HG02678 (cell line): ENCODE results near the gene DZANK1.
"Not testable (repeated sequence)": the region's sequence is repeated elsewhere in the genome, so short reads cannot be mapped to it uniquely, and the experiment has no call there.

ENCODE experiments used
- ATAC-seq: cut with Tn5 transposase; IDR thresholded peaks from one replicate; pipeline ENCODE4 v1.9.1; 2021; ENCODE audit warnings: mild to moderate bottlenecking, moderate library complexity; ENCODE audit not compliant: unreplicated experiment

Gene DZANK1

DNA sequence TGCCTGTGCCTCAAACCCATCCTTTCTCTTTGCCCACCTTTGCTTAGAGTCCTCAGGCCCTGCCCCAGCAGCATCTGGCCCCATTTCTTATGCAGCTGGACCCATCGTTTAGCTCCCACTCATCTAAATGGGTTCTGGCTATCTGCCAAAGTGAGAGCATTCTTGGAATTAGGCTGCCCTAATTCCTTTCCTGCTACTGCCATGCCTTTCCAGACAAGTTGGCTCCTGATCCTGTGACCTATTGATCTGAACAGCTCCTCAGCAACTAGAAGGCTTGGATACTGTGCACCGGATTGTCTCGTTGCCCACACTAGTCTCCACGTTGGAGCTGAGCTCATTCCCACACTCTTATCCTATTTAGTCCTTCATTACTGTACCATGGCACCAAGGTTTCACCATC is 22.9 kb downstream of the DZANK1 start:
- no peak for ATAC-seq

- no peak for ATAC-seq
Observed at GRCh38 chr20:18440403-18440802, 26.4 kb downstream of the DZANK1 start.

DNA sequence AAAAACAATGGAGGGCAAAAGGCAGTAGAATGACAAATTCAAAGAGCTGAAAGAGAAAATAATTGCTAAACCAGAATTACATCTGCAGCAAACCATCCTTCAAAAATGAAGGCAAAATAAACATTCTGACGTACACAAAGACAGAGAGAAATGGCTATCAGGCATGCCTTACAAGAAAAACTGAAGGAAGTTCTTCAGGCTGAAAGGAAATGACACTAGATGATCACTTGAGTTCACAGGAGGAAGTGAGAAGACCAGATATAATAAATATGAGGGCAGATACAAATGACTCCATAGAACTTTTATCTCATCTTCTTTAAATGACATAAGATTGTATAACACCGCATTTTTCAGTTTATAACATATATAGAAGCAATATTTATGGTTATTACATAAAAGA is 30.0 kb downstream of the DZANK1 start:
- ATAC-seq: no peak

GRCh38 chr20:18431206-18431605 is 35.6 kb downstream of the DZANK1 start:
- ATAC-seq: no peak

GRCh38 chr20:18430172-18430826 is 36.5 kb downstream of the DZANK1 start:
- no peak for ATAC-seq

DNA sequence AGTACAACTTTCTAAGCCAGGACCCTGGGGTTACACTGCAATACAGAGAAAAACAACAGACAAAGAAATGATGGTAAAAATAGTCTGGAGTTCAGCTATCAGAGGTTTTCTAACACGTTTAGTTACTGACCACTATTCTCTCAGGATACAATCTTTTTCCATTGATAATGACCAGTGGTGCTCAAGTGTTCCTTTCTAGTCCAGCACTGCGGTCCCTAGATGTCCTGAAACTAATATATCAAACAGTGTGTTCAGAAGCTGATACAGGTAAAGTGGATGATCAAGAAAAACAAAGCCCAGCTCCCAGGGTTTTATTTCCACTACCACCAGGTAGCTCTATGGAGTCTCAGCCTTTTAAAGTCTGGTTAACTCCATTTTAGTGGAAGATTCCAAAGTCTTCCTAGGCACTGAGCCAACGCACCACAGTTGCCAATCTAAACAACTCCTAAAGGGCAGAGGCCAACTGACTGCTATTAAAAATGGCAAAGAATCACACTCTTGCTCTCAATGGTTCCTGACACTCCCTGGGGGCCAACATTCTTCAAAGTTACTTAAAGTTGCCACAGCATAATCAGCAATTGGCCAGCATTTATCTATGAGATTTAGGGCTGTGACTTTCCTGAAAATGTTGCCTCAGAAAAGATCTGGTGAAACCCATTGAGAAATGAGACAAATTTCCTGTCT is 38.2 kb downstream of the DZANK1 start:
- ATAC-seq: no peak

DNA sequence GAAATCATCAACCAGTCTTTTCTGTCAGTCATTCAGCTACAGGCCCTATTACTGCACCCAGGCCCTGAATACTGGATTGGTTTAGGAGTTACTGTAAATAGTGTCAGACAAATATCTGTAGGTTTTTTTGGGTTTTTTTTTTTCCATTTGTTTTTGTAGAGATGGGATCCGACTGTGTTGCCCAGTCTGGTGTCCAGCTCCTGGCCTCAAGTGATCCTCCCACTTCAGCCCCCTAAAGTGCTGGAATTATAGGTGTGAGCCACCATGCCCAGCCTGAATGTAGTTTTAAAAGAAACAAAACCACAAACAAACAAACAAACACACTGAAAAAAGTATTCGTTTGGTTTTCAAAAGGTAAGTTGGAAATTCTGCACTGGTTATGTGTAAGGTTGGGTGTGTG is 39.6 kb downstream of the DZANK1 start:
- no peak for ATAC-seq

- no peak for ATAC-seq
Observed at GRCh38 chr20:18421608-18422007, 45.2 kb downstream of the DZANK1 start.

DNA sequence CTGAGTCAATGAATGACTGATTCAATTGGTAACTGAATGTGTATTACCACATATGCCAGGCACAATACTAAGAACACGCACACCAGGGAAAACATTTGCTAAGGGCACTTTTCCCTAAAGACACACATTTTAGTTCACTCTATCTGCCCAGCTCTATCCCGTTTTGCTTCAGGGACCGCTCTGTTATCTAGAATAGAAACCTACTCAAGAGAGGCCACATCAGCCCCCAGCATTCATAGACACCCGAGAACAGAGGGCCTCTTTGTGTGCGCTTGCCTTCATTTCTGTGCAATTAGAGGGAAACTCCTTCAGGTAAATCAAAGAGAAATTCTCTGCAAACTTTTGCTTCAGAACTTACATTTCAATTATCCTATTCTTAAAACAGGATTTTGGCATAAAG is 50.3 kb downstream of the DZANK1 start:
- ATAC-seq: no peak

DNA sequence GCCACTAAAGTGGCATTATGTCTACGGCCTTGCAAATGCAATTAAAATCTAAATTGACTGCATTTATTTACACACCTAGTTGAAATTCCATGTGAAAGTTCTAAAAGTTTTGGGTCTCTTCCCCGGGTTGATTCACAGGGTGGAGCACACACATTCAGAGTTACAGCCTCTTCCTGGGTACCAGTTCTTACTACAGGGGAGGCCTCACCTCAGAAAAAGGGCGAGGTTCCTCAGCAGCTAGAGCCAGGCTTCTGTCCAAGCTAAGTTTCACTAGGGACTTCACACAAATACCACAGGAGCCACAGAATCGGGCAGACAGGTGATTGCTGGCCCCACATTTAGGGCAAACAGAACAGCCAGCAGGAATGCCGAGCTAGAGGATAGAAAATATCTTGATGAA is 52.7 kb downstream of the DZANK1 start:
- no peak for ATAC-seq

DNA sequence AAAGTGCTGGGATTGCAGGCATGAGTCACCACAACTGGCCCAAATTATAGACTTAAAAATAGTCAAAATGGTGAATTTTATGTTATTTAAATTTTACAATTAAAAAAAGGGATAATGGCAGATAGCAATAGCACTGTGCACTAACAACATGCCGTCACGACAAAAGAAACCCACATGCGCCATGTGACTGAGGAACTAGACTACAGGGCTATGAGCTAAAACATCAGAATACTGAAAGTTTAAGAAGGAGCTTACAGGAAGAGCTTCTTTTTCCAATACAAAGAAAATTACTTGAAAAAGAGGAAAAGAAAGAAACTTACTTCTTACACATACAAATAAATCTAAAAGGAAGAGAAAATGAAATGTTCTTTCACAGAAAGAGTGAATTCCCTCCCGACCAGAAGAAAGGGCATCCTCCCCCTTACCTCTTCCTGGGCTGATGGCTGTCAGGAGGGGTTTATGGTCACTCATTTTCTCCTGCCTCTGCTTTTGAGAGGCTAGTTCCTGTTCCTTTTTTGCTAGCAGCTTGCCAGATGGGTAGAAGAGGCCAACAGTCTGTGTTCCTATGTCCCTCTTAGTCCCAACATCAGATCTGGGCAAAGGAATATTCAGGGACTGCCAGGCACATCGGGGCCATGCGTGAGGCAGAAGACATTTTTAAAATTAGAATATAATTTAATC is 54.5 kb downstream of the DZANK1 start:
- no peak for ATAC-seq

DNA sequence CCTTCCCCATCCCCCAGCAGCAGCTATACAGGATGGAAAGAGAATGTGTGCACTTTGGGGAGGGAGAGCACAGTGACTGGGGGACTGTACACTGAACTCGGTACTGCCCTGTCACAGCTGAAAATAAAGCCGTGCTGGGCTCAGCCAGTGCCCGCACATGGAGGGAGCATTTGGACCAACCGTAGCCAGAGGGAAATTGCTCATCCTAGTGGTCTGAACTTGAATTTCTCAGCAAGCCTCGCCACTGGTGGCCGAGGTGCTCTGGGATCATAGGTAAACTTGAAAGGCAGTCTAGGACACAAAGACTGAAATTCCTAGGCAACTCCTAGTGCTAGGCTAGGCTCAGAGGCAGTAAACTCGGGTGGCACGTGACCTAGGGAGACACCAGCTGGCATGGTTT is 61.0 kb downstream of the DZANK1 start:
- ATAC-seq: no peak

GRCh38 chr20:18404172-18404571 is 62.7 kb downstream of the DZANK1 start:
- no peak for ATAC-seq

- ATAC-seq: no peak
Observed at GRCh38 chr20:18403269-18403668, 63.6 kb downstream of the DZANK1 start.

- no peak for ATAC-seq
Observed at GRCh38 chr20:18401305-18401704, 65.5 kb downstream of the DZANK1 start.

GRCh38 chr20:18400460-18400859 is 66.4 kb downstream of the DZANK1 start:
- ATAC-seq: no peak

DNA sequence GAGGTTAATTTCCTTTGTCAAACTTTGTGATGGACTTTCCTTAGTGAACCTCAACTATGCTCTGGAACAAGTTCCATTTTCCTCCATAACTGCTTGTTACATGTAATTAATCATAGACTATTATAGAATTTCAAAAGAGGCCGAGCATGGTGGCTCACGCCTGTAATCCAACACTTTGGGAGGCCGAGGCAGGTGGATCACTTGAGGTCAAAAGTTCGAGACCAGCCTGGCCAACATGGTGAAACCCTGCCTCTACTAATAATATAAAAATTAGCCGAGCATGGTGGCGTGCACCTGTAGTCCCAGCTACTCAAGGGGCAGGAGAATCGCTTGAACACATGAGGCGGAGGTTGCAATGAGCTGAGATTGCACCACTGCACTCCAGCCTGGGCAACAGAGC is 68.1 kb downstream of the DZANK1 start:
- ATAC-seq: not testable (repeated sequence)

DNA sequence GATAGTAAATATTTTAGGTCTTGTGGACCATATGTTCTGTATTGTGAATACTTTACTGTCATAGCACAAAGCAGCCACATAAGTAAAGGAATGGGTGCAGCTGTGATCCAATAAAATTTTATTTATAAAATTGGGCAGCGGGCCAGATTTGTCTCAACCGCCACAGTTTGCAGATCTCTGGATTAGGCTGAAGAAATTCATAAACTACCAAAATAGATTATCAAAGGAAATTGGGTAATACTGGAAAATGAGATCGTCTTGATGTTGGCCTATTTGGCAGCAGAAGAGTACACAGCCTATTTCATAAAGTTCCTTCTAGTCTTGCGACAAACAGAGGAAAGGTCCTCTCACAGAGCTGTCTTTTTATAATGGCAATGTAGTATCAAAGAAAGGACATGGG is 69.8 kb downstream of the DZANK1 start:
- ATAC-seq: no peak

DNA sequence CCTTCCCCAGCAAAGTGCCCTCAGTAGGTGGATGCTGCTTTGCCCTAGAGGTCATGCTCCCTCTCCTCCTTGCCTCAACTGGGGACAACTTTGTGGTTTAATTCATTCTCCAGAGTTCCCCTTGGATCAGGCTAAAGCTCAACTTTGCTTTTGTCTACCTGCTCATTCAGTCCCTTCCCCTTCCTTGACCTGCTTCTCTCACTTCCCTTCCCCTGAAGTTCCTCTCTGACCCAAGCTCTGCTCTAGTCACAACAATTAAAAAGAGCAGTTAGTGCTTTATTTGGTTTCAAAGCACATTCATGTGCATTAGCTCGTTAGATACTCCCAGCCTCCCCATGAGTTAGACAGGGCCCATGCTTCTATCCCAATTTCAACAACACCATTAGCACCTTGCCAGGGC is 71.3 kb downstream of the DZANK1 start:
- no peak for ATAC-seq

- no peak for ATAC-seq
Observed at GRCh38 chr20:18394363-18394762, 72.5 kb downstream of the DZANK1 start.

- ATAC-seq: no peak
Observed at GRCh38 chr20:18391686-18392085, 75.1 kb downstream of the DZANK1 start.

- no peak for ATAC-seq
Observed at GRCh38 chr20:18390201-18390600, 76.6 kb downstream of the DZANK1 start.
